ENCODE measurements around the gene CD47. TPM values are rescaled to one million over a fixed set of nuclear protein-coding genes. Genes with fewer than 3 reads are reported as not detected.
A peak's percentile ranks its signal among the peaks of the same experiment; 100 is the strongest.

CD47 gene
- total and polyA plus RNA-seq, 10 of the 15 experiments (the other 5 are each of a cell fraction or from before 2014, with no cell fraction given) = 22.9 to 175 (median 81.1) TPM

DNA sequence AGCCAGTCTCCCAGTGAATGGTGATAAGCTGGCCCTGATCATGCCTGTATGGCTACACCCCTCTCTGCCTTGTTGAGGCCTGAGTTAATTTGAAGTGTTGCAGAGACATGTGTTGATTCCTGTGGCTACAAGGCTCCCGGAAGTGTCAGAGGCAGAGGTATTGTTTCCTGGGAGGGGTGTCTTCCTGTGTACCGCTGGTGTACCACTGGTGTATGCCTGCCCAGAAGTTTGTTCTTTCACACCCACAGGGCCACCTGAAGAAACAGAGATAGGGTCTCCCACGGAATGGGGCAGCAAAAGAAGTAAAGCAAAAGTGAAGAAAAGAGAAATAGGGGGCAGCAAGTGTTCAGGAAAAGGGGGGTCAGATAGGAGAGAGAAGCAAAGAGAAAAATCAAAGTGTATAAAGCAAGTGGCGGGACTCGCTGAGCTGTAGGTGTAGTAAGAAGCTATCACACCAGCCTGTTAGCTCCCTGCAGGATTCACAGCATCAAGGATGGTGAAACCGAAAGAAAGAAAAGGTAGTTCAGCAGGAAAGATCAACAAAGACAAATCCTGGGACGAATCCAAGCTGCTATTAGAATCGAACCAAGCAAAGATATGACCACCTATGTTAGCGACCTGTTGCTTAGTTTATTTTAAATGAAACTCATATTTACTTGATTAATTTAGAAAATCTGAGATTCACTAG lies 36.6 kb upstream of the CD47 start (continued):
- TF ChIP-seq MEF2B (IDR thresholded peaks at IDR 0.05; ENCODE audit: partially characterized antibody, poor library complexity, severe bottlenecking) = no peak
- peak in 1 of 2 experiments; percentile 58; a peak in 1 of 4 replicates for TF ChIP-seq ETV6 (conservative IDR thresholded peaks at IDR 0.05 in 1 of 2, IDR thresholded peaks at IDR 0.05 in 1 of 2; ENCODE audit: borderline replicate concordance in 1 of 2, low read depth in 1 of 2)
- TF ChIP-seq POLR2A (IDR thresholded peaks at IDR 0.05; ENCODE audit: low read depth, low read length) = peak; percentile 65
- TF ChIP-seq, protein P1, sequence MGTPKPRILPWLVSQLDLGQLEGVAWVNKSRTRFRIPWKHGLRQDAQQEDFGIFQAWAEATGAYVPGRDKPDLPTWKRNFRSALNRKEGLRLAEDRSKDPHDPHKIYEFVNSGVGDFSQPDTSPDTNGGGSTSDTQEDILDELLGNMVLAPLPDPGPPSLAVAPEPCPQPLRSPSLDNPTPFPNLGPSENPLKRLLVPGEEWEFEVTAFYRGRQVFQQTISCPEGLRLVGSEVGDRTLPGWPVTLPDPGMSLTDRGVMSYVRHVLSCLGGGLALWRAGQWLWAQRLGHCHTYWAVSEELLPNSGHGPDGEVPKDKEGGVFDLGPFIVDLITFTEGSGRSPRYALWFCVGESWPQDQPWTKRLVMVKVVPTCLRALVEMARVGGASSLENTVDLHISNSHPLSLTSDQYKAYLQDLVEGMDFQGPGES (IDR thresholded peaks at IDR 0.05) = no peak
- TF ChIP-seq POLR2AphosphoS5 (IDR thresholded peaks at IDR 0.05; ENCODE audit: low read length) = peak; percentile 64
- TF ChIP-seq, protein P2, sequence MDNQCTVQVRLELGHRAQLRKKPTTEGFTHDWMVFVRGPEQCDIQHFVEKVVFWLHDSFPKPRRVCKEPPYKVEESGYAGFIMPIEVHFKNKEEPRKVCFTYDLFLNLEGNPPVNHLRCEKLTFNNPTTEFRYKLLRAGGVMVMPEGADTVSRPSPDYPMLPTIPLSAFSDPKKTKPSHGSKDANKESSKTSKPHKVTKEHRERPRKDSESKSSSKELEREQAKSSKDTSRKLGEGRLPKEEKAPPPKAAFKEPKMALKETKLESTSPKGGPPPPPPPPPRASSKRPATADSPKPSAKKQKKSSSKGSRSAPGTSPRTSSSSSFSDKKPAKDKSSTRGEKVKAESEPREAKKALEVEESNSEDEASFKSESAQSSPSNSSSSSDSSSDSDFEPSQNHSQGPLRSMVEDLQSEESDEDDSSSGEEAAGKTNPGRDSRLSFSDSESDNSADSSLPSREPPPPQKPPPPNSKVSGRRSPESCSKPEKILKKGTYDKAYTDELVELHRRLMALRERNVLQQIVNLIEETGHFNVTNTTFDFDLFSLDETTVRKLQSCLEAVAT (IDR thresholded peaks at IDR 0.05) = 0 out of 2 replicates have a peak, but pooled peaks have one; percentile 66
- TF ChIP-seq NFIC (IDR thresholded peaks at IDR 0.05; ENCODE audit: low read depth, low read length) = 0 out of 2 replicates have a peak, but pooled peaks have one; percentile 38
- TF ChIP-seq ESRRA (IDR thresholded peaks at IDR 0.05; ENCODE audit: low read length) = no peak
- peak; percentile 53 for TF ChIP-seq RUNX3 (IDR thresholded peaks at IDR 0.05; ENCODE audit: low read length)
- 0 out of 3 replicates have a peak, but pooled peaks have one; percentile 9 for TF ChIP-seq POU2F2 (IDR thresholded peaks at IDR 0.05; ENCODE audit: borderline replicate concordance, low read depth, low read length)
- TF ChIP-seq, protein P3, sequence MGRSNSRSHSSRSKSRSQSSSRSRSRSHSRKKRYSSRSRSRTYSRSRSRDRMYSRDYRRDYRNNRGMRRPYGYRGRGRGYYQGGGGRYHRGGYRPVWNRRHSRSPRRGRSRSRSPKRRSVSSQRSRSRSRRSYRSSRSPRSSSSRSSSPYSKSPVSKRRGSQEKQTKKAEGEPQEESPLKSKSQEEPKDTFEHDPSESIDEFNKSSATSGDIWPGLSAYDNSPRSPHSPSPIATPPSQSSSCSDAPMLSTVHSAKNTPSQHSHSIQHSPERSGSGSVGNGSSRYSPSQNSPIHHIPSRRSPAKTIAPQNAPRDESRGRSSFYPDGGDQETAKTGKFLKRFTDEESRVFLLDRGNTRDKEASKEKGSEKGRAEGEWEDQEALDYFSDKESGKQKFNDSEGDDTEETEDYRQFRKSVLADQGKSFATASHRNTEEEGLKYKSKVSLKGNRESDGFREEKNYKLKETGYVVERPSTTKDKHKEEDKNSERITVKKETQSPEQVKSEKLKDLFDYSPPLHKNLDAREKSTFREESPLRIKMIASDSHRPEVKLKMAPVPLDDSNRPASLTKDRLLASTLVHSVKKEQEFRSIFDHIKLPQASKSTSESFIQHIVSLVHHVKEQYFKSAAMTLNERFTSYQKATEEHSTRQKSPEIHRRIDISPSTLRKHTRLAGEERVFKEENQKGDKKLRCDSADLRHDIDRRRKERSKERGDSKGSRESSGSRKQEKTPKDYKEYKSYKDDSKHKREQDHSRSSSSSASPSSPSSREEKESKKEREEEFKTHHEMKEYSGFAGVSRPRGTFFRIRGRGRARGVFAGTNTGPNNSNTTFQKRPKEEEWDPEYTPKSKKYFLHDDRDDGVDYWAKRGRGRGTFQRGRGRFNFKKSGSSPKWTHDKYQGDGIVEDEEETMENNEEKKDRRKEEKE (IDR thresholded peaks at IDR 0.05) = no peak
- TF ChIP-seq HDGF (IDR thresholded peaks at IDR 0.05) = peak; percentile 61; the same call in 1 of the 2 replicates
- TF ChIP-seq RBBP5 (conservative IDR thresholded peaks at IDR 0.05) = no peak
- 0 out of 2 replicates have a peak, but pooled peaks have one; percentile 72 for TF ChIP-seq NBN (IDR thresholded peaks at IDR 0.05)
- TF ChIP-seq SIN3A (IDR thresholded peaks at IDR 0.05; ENCODE audit: low read depth, low read length) = 0 out of 2 replicates have a peak, but pooled peaks have one; percentile 38
- TF ChIP-seq, protein P4, sequence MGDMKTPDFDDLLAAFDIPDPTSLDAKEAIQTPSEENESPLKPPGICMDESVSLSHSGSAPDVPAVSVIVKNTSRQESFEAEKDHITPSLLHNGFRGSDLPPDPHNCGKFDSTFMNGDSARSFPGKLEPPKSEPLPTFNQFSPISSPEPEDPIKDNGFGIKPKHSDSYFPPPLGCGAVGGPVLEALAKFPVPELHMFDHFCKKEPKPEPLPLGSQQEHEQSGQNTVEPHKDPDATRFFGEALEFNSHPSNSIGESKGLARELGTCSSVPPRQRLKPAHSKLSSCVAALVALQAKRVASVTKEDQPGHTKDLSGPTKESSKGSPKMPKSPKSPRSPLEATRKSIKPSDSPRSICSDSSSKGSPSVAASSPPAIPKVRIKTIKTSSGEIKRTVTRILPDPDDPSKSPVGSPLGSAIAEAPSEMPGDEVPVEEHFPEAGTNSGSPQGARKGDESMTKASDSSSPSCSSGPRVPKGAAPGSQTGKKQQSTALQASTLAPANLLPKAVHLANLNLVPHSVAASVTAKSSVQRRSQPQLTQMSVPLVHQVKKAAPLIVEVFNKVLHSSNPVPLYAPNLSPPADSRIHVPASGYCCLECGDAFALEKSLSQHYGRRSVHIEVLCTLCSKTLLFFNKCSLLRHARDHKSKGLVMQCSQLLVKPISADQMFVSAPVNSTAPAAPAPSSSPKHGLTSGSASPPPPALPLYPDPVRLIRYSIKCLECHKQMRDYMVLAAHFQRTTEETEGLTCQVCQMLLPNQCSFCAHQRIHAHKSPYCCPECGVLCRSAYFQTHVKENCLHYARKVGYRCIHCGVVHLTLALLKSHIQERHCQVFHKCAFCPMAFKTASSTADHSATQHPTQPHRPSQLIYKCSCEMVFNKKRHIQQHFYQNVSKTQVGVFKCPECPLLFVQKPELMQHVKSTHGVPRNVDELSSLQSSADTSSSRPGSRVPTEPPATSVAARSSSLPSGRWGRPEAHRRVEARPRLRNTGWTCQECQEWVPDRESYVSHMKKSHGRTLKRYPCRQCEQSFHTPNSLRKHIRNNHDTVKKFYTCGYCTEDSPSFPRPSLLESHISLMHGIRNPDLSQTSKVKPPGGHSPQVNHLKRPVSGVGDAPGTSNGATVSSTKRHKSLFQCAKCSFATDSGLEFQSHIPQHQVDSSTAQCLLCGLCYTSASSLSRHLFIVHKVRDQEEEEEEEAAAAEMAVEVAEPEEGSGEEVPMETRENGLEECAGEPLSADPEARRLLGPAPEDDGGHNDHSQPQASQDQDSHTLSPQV (IDR thresholded peaks at IDR 0.05) = no peak
